ENCODE results near the gene GBA2.

GRCh38 chr9:35732800-35733541, 16.1 kb downstream of the GBA2 start:
- no peak for TF ChIP-seq POLR2A (IDR thresholded peaks at IDR 0.05; ENCODE audit: low read length)
- TF ChIP-seq GATA1 (IDR thresholded peaks at IDR 0.05; ENCODE audit: low read depth, low read length) = no peak

All from erythroblast (primary cell).